Measurements from ENCODE around the gene RPLP2.

- TF ChIP-seq CTCF (IDR thresholded peaks at IDR 0.05; ENCODE audit: borderline replicate concordance, extremely low read depth, low read length, poor library complexity, severe bottlenecking) (no peak), EZH2 (IDR thresholded peaks at IDR 0.05; ENCODE audit: borderline replicate concordance, low read depth, low read length, severe bottlenecking) (no peak)
Observed at GRCh38 chr11:778976-779954, 30.5 kb upstream of the RPLP2 start.

All from DND-41 (cell line).